RKO (cell line): ENCODE results near the gene KIF6.
"Not testable (repeated sequence)": the region's sequence is repeated elsewhere in the genome, so short reads cannot be mapped to it uniquely, and the experiment has no call there.

Experiments
- DNase-seq: peaks from one replicate; pipeline ENCODE4 v3.0.0-alpha.2; 2016; ENCODE audit warnings: low spot score

KIF6 gene

DNA sequence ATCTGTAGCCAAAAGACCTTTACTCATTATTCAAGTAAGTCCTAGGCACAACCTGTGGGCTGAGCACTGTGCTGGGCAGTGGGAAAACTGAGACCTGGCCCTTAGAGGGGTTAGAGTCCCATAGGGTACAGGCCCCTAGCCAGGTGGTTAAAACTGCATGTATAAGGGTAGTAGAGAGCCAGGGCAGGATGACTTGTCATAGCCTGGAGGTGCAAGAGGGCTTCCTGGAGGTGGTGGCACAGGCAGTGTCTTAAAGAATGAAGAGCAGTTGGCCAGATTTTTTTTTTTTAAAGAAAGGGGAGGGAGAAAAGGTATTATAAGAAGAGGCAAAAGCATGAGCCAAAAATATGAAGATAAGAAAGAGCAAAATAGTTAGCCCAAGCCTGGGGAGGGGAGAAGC is 226.2 kb downstream of the KIF6 start:
- DNase-seq, result no peak

DNA sequence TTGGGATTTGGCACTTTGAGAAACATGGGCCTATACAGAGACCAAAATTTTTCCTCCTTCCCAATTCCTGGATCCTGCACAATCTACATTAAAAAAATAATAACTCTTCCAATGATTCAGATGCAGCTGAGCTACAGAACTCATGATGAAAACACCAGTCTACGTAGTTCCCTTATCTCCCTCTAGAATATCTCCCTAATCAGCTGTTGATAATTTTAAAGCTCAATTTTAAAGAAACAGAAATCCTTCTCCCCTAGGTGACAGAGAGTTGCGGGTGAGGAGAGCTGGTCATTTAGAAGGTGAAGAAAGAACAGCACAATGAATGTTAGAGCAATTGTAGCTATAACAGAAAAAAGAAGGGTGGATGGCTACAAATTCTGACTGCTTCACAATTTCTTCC is 227.1 kb downstream of the KIF6 start:
- DNase-seq, result no peak

DNA sequence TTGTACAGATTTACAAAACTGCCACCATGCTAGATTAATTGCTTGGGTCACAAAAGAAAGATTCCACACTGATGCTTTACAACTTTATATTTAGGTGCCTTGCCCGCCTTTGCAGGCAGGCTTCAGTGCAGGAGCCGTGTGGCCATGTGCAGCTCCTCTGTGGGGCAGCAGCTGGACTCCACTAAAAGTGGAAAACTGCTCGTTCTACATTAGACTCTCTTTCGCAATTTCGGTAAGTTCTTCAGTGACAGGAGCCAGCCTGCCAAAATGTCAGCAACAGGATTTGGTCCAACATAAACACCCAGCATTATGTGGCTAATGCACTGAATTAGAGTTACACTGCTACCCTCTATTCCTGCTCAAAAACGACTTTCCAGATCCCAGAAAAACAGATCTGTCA is 228.3 kb downstream of the KIF6 start:
- DNase-seq, result no peak

DNA sequence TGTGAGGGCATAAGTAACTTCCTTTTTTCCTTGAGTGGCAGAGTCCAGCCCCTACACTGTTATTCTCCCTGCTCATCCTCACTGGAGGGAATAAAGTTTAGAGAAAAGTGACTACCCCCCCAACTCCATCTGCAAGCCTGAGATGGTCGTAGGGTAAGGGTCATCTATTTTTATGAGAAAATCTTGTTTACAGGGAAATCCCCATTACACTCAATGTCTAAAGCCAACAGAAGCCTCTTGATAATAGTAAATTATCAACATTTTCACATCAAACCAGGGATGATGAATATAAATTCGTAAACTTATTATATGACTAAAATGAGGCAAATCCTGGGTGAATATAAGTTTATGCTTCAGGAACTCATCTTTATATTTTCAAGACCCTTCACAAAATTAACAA is 228.8 kb downstream of the KIF6 start:
- DNase-seq, result no peak

DNA sequence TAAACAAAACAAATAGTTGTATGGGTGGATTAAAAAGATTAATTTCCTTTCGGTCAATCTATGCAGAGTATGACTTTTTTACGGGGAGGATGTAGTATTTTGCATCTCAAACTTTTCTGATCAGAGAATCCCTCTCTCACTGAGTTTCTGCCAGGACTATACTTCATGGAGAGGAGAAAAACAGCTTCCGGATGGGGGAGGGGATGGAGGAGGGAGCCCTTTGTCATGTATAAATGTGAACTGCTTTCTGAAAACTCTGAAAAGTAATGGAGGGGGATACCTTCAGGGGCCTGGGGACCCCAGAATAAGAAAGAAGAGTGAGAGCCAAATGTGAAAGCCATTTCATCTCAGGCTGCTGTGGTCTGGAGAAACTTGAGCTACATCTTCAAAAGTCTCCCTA is 229.6 kb downstream of the KIF6 start:
- DNase-seq, result no peak

DNA sequence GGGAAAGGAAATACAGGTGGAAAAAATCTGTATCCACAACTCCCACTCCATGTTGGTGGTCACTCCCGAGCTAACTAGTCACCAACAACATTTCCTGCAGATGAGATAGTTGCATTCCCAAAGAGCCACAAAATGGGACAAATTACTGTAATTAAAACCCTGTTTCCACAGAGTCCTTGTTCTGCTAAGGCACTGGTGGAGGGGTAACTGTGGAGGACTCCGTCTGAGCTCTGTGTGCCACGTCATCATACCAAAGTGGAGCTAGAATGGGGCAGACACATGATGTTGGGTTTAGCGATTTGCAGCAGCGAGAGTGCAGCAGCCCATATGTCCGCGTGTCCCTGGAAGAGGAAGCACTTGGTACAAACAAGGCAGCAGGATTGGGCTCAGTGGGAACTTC is 230.2 kb downstream of the KIF6 start:
- DNase-seq, result no peak

DNA sequence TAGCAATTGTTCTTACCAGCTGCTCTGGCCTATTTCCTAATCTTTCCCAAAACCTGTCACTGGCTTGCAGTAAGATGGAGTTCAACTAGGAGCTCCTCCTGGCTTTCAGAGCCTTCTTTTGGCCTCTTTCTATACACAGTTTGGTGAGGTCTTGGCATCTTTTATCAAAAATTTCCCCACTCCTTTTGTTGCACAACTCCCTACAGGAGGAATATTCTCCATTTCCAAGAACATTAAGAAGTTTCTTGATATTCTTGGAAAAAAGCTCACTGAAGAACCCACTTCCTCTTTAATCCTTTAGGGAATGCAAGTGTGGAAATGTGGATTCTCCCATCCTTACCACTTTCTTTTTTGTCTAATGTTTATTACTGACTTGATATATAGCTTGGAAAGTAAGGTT is 231.4 kb downstream of the KIF6 start:
- DNase-seq, result no peak

DNA sequence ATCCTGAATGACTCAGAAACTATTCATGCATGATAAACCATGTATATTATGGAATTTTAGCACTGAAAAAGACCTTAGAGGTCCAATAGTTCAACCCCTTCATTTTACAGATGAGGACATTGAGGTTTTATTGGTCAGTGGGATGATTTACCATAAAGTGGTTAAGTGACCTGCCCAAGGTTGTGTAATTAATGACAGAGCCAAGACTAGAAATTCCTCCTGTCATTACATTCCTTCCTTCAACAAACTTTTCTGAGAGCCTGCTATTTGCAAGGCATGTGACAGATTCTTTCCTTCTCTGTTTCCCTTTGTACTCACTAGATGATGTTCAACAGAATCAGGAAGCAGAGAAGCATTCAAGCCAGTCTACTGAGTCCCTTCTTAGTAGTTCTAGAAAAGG is 232.0 kb downstream of the KIF6 start:
- no peak for DNase-seq

DNA sequence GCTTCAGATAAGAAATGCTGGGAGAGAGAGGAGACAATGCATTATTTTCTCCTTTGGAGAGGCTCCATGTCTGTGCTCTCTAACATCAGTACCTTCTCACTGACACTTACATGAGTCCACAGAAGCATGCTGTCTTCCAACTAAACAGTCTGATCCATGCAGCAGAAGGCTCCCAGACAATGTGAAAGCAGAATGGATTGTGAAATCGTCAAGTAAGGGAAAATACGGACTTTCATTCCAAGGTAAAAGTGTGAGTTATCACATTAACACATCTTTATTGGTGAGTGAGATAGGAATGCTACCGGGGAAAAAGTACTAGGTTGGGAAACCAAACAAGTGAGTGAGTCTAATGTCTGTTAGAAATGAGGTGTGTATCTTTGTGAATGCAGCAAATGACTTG is 235.1 kb downstream of the KIF6 start:
- DNase-seq, result no peak

DNA sequence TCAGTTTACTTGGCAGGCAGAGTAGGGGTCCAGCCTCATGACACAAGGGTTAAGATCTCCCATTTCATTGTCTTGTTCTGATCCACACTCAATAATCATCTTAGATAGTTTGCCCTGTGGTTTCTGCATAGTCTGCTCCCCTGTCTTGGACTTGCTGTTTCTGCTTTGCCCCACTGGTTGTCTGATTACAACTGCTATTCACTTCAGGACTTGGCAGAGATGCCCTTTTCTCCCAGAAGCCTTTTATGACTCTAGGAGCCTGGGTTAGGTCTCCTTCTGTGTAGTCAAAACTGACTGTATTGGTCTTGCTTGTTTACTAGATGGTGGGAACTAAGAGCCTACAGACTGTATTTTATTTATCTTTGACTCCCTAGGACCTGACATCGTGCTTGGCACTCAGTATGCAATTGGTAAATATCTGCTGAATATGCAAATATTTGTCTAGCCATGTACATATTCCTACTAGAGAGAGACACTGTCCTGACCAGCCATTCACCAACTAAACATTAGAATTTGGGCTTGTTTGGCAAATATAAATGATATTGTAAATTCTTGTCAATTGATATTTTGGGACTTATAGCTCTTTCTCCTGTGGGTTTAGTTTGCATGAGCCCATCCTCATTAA is 236.8 kb downstream of the KIF6 start:
- no peak for DNase-seq

DNA sequence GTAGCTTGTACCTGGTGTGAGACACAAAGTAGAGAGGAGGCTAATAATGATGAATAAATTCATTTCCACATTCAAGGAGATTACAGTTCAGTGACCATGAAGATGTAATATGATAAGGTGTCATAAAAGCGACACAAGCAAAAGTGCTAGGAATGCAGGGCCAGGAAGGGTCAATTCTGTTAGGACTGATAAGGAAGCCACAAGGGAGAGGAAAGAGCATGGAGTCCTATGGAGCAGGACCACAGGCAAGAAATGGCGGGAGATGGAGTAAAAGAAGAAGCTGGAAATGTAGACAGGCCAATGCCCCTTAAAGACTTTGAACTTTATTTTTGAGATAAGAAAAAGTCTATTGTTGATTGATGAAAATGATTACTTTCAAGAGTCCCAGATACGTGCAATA is 240.9 kb downstream of the KIF6 start:
- no peak for DNase-seq

DNA sequence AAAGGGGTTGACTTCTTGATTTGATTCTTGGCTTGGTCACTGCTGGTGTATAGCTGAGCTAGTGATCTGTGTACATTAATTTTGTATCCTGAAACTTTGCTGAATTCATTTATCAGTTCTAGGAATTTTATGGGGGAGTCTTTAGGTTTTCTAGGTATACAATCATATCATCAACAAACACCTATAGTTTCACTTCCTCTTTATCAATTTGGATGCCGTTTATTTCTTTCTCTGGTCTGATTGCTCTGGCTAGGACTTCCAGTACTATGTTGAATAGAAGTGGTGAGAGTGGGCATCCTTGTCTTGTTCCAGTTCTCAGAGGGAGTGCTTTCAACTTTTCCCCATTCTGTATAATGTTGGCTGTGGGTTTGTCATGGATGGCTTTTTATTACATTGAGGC is 245.4 kb downstream of the KIF6 start:
- not testable (repeated sequence) for DNase-seq

DNA sequence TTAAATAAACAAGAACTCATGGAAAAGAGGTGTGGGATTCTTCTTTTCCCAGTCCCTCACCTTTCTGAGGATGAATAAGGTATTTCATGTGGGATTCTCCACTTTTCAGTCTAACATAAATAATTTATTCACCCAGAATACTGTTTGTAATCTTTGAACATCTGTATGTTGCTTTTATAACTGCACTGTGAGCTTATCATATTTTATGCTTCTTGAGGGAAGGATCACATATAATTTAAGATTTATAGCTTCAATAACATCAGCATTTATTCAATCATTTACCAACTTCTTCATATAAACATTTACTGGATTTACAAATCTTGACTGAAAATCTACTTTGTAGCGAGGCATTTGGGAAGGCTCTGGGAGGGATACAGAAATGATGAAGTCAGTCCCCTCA is 248.5 kb downstream of the KIF6 start:
- no peak for DNase-seq

DNA sequence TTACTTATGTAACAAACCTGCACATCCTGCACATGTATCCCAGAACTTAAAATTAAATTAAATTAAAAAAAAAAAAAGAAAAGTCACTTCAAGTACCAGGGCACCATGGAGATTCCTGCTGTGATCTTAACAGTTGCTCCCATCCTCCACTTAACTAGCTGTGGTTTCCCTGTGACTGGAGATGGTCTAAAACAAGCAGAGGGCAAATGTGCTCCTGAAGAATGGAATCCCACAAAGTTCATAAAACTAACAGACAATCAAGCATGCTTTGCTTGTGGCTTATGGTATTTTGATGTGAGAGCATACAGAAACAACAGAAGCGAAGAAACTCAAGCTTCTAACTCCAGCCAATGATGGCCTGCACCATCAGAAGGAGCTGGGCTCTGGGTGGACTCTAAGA is 249.1 kb downstream of the KIF6 start:
- no peak for DNase-seq

DNA sequence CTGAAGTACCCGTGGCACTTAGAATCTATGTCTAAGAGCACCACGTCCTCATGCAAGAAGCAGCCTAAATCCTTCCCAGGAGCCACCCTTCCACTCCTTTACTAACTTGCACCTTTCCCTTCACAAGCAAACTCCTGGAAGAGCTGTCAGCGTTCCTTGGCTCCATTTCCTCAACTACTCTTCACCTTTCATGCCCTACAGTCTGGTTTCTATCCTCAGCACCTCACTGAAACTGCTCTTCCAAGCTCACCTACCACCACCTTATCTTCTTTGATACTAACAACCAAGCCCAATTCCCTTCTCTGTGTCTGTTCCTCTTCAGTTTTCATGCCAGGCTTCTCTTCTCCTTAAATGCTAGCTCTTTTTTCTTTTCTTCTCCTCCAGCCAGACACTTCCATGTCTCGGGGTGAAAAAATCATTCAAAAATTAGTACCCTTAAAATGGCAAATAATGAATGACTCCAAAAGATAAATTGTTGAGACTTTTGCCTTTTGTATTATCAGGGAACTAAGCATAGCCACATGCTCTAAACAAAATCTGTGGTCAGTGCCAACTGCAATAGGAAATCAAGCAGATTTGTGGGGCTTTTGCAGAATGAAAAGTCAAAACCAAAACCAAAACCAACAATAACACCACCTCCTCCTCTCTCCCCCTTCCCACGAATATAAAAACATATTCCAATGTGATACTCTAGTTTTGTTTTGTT is 253.1 kb downstream of the KIF6 start:
- DNase-seq, result no peak

DNA sequence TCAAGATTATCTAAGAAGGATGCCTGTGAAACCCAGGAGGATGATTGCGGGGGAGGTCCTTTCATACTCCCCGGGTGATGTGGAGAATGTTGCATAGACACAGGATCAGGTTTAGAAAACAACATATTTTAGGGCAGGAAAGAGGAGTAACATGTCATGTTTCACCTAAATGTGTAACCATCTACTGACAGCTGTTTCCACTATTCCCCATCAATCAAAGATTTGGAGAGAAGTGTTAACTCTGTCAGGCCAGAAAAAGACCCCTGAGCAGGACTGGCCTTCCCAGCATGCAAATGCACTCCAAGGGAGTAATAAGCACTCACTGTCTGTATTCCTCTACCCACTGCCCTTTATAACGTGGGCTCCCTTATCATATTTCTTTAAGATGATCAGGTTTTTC is 254.7 kb downstream of the KIF6 start:
- DNase-seq, result no peak

DNA sequence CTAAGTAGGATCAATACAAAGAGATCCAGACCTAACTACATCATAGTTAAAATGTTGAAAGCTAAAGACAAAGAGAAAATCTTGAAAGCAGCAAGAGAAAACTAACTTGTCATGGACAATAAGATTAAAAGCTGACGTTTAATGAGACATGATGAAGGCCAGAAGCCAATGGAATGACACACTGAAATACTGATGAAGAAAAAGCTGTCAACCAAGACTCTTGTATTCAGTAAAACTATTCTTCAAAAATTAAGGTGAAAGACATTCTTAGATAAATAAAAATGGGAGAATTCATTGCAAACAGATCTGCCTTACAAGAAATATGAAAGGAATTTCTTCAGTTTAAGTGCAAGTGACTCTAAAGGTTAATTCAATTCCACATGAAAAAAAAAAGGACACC is 256.8 kb downstream of the KIF6 start:
- no peak for DNase-seq

DNA sequence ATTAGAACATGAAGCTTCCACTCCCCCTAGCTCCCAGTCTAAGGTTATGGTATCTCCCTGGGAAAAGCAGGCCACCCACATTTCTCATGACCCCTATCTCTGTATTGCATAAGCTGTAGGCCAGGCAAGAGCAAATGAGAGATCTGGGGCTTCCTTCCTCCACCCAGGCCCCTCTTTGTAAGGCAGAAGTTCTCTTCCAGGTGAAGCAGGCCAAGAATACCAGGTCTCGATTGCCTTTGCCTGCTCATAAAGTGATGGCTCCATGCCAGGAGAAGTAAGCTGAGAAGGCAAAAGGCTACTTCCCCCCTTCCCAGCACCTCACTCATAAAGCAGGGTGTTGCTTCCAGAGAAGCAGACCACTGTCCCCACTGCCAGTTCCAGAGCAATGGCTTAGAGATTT is 258.6 kb downstream of the KIF6 start:
- no peak for DNase-seq

DNA sequence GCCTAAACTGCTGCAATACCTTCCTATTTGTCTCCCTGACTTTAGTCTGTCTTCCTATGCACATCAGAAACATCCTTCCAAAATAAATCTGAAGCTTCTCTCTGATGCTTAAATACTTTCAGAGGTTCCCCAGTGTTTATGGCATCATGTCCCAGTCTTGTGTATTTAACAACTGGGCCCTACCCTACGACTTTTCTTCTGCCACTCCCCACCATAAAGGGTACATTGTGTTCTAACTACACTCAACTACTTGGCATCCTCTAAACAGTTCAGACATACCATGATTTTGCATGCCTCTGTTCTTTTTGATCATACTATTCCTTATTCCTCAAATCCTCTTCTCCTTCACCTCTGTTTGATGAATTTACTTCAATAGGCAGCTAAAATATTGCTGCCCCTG is 259.7 kb downstream of the KIF6 start:
- DNase-seq, result no peak

DNA sequence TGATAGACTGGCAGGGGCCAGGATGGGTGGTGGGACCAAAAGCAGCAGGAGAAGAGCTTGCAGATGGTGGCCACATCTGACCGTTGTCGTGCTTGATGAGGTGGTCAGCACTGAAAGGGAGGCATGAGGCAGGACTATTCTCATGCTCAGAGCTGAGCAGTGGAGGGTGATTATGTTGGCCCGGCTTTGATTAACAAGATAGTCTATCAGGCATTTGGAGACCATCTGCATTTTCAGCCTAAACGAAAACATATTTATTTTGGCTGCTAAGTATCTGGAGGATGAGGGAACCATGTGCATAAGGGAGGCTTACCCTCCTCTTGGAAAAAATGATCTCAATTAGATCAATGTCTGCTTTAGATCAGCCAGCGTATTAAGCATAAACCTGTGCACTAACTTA is 261.1 kb downstream of the KIF6 start:
- no peak for DNase-seq

DNA sequence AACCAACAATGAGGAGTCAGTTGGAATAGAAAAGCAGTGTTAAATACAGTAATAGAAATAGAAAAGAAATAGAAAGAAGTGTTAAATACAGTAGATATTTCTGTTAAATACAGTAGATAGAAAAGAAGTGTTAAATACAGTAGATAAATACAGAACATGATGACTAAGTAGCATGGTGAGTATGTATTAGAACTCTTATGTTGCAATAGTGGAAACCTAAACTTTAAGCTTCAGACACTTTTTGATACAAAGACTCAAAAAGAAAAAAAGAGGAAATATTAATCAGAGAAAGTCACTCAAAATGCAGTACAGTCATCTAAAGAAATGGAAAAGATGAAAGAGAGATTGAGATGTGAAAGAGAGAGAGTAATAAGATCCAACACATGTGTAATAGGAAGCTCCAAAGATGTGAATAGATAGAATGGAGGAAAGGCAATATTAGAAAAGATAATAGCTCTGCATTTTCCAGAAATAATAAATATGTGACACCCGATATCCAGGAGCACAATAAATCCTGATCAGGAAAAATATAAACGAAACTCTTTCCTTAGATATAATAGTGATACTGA is 271.2 kb downstream of the KIF6 start:
- no peak for DNase-seq

DNA sequence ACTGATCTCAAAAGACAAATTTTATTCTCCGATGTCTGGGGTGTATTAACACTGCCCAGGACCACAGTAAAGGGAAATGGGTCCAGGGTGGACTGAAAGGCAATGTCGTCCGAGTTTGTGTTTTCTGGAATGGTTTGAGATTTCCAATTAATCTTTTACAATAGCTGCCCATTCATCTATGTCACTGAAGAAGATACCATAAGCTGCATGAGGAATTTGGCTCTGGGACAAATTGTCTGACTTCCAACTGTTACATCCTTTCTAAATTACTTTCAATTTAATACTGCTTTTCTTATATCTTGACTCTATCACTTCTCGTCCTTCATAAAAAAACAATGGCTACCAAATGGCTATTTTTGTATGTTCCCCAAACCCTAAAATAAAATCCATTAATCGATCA is 272.0 kb downstream of the KIF6 start:
- DNase-seq, result no peak

DNA sequence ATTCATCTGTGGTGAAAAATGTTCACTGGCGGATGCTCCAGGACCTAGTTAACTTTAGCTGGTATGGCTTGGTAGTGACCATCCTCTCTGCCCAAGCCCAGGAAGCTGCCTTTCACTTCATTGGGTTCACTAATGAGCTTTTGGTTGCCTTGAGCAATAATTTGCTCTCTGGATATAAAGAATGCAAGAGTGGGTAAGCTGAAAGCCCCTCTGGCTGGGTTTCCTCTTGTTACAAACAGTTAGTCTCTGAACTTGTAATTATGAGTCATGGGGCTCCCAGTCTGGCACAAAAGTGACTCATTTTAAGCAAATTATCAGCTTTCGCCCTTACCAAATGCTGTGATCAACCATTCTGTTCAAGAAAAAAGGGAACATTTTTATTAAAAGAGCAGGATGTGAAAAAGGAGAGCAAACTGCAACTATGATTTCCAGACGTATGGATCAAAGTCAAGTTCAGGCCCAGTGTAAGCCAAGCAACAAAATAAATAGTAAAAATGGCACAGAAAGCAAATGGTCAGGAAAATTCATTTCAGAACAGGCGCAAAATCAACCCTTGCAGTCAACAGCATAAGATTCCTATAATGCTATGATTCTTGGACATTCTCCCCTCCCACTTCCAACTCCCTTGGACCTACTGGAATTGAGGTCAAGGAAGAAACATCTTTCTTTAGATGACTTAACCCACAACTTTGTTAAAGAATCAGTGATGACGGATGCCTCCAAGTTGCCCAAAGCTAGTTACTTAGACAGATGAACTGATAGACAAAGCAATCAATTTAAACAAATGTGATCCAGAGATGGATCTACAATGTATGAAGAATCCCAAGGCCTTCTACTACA is 272.7 kb downstream of the KIF6 start:
- peak; percentile 43 for DNase-seq
